Stimulated activated CD4-positive, alpha-beta T cell treated with anti-CD3 and anti-CD28 coated beads, TNF-alpha, amount 100 ng/mL, for 1 hour (primary cell): ENCODE data around the gene KLF5.

Experiments used
- DNase-seq, 3 donors: peaks; one replicate each; pipeline ENCODE4 v3.0.0-alpha.2; 2020; ENCODE audit warnings: low read depth in 3 of 3, low spot score in 1 of 3

KLF5 gene

GRCh38 chr13:73059460-73060250 lies 850 bp downstream of the KLF5 start:
- peak in 1 of 3 donors; percentile 14 for DNase-seq

- DNase-seq, result no peak
Observed at GRCh38 chr13:73060251-73061160, 1.7 kb downstream of the KLF5 start.

- DNase-seq, result no peak
Observed at GRCh38 chr13:73061473-73061872, 2.7 kb downstream of the KLF5 start.

- no peak for DNase-seq
Observed at GRCh38 chr13:73061876-73062275, 3.1 kb downstream of the KLF5 start.

- no peak for DNase-seq
Observed at GRCh38 chr13:73062468-73062867, 3.7 kb downstream of the KLF5 start.

GRCh38 chr13:73063166-73063565 lies 4.4 kb downstream of the KLF5 start:
- no peak for DNase-seq

- no peak for DNase-seq
Observed at GRCh38 chr13:73065036-73065435, 6.2 kb downstream of the KLF5 start.

- DNase-seq, result no peak
Observed at GRCh38 chr13:73065665-73066340, 7.0 kb downstream of the KLF5 start.

GRCh38 chr13:73069206-73069805 lies 10.5 kb downstream of the KLF5 start:
- DNase-seq, result no peak

GRCh38 chr13:73070451-73071098 lies 11.8 kb downstream of the KLF5 start:
- DNase-seq, result no peak

- no peak for DNase-seq
Observed at GRCh38 chr13:73072239-73072900, 13.6 kb downstream of the KLF5 start.

- DNase-seq, result no peak
Observed at GRCh38 chr13:73073050-73073449, 14.2 kb downstream of the KLF5 start.

GRCh38 chr13:73074014-73074413 lies 15.2 kb downstream of the KLF5 start:
- DNase-seq, result no peak

- no peak for DNase-seq
Observed at GRCh38 chr13:73074926-73075325, 16.1 kb downstream of the KLF5 start.

- no peak for DNase-seq
Observed at GRCh38 chr13:73075546-73075945, 16.7 kb downstream of the KLF5 start.

- DNase-seq, result no peak
Observed at GRCh38 chr13:73075954-73076353, 17.1 kb downstream of the KLF5 start.

- no peak for DNase-seq
Observed at GRCh38 chr13:73077865-73078264, 19.1 kb downstream of the KLF5 start.

GRCh38 chr13:73079359-73079758 lies 20.6 kb downstream of the KLF5 start:
- DNase-seq, result no peak

- no peak for DNase-seq
Observed at GRCh38 chr13:73081256-73081915, 22.6 kb downstream of the KLF5 start.

- DNase-seq, result no peak
Observed at GRCh38 chr13:73082471-73082870, 23.7 kb downstream of the KLF5 start.
